ENCODE measurements around the gene SCAPER.

SCAPER gene

GRCh38 chr15:76429661-76430060 lies 475.5 kb downstream of the SCAPER start:
- no peak for DNase-seq (ENCODE audit: low read depth in 3 of 3)

GRCh38 chr15:76426941-76427340 lies 478.2 kb downstream of the SCAPER start:
- no peak for DNase-seq (ENCODE audit: low read depth in 3 of 3)

- DNase-seq (ENCODE audit: low read depth in 3 of 3), result no peak
These were observed 486.6 kb downstream of the SCAPER start for GRCh38 chr15:76418352-76419140.

- DNase-seq (ENCODE audit: low read depth in 3 of 3), result no peak
These were observed 503.9 kb downstream of the SCAPER start for GRCh38 chr15:76401285-76401684.

GRCh38 chr15:76398317-76399104 lies 506.6 kb downstream of the SCAPER start:
- no peak for DNase-seq (ENCODE audit: low read depth in 3 of 3)

- no peak for DNase-seq (ENCODE audit: low read depth in 3 of 3)
These were observed 511.5 kb downstream of the SCAPER start for GRCh38 chr15:76393614-76394013.

GRCh38 chr15:76391847-76392246 lies 513.3 kb downstream of the SCAPER start:
- DNase-seq (ENCODE audit: low read depth in 3 of 3), result no peak

- no peak for DNase-seq (ENCODE audit: low read depth in 3 of 3)
These were observed 513.8 kb downstream of the SCAPER start for GRCh38 chr15:76391309-76391708.

GRCh38 chr15:76390571-76390970 lies 514.6 kb downstream of the SCAPER start:
- DNase-seq (ENCODE audit: low read depth in 3 of 3), result no peak

- no peak for DNase-seq (ENCODE audit: low read depth in 3 of 3)
These were observed 518.2 kb downstream of the SCAPER start for GRCh38 chr15:76386926-76387325.

GRCh38 chr15:76386178-76386577 lies 519.0 kb downstream of the SCAPER start:
- no peak for DNase-seq (ENCODE audit: low read depth in 3 of 3)

GRCh38 chr15:76384409-76384808 lies 520.7 kb downstream of the SCAPER start:
- no peak for DNase-seq (ENCODE audit: low read depth in 3 of 3)

GRCh38 chr15:76382987-76383728 lies 522.0 kb downstream of the SCAPER start:
- no peak for DNase-seq (ENCODE audit: low read depth in 3 of 3)

GRCh38 chr15:76381366-76381765 lies 523.8 kb downstream of the SCAPER start:
- DNase-seq (ENCODE audit: low read depth in 3 of 3), result no peak

GRCh38 chr15:76380249-76380648 lies 524.9 kb downstream of the SCAPER start:
- no peak for DNase-seq (ENCODE audit: low read depth in 3 of 3)

- no peak for DNase-seq (ENCODE audit: low read depth in 3 of 3)
These were observed 526.4 kb downstream of the SCAPER start for GRCh38 chr15:76378691-76379090.

GRCh38 chr15:76377751-76378150 lies 527.4 kb downstream of the SCAPER start:
- no peak for DNase-seq (ENCODE audit: low read depth in 3 of 3)

- DNase-seq (ENCODE audit: low read depth in 3 of 3), result no peak
These were observed 527.9 kb downstream of the SCAPER start for GRCh38 chr15:76377217-76377616.

- no peak for DNase-seq (ENCODE audit: low read depth in 3 of 3)
These were observed 528.3 kb downstream of the SCAPER start for GRCh38 chr15:76376816-76377215.

GRCh38 chr15:76376029-76376428 lies 529.1 kb downstream of the SCAPER start:
- DNase-seq (ENCODE audit: low read depth in 3 of 3), result no peak

GRCh38 chr15:76368122-76368621 lies 537.0 kb downstream of the SCAPER start:
- DNase-seq (ENCODE audit: low read depth in 3 of 3), result no peak

GRCh38 chr15:76366714-76367113 lies 538.4 kb downstream of the SCAPER start:
- no peak for DNase-seq (ENCODE audit: low read depth in 3 of 3)

Measured in stimulated activated CD4-positive, alpha-beta T cell treated with anti-CD3 and anti-CD28 coated beads, TNF-alpha, amount 100 ng/mL, for 48 hours (primary cell).